ENCODE measurements around the gene IGF1R. TPM values are rescaled to one million over a fixed set of nuclear protein-coding genes. Genes with fewer than 3 reads are reported as not detected.
A peak's percentile ranks its signal among the peaks of the same experiment; 100 is the strongest.

The IGF1R gene
- total RNA-seq, 1 experiment from 2014 or later: 125 TPM

DNA sequence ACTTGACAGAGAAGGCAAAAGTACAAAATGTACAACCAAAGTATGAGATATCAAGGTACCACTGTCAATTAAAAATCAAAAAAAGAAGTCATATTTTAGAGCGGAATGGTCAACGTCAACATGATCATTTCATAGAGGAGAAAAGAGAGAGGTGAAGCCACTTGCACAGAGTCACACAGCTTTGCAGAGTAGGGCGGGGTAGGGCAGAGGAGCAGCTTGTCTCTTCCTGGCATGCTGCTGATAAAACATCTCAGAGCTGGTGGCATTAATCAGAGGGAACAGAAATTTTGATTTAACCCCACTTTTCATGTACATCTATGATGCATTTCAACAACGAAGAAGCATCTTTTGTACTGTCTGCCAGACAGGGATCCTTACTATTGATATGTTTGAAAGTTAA, 5.2 kb upstream of the IGF1R start:
- CTCF ChIA-PET: interaction anchor here (0.6 to 2.7 kb wide), 4 partner anchors 52 to 433 kb away, joined by 3 to 8 read pairs (median 4); no protein-coding TSS in a partner anchor
- Mint-ChIP-seq H3K36me3 (no peaks in the 10 kb centered on the region), H3K9me3 (no peaks in the 10 kb centered on the region), H3K27me3 (ENCODE audit: low read depth) (no peaks in the 10 kb centered on the region), H3K4me1 (peaks cover 14% of the 10 kb centered on the region), H3K27ac (no peak overlapping the region), H3K4me3 (no peak overlapping the region)
- no peak for TF ChIP-seq IRF2 (CRISPR knock-in tag; IDR thresholded peaks at IDR 0.05; ENCODE audit: borderline replicate concordance, low read depth)
- no peak for TF ChIP-seq ZNF671 (CRISPR knock-in tag; IDR thresholded peaks at IDR 0.05)
- TF ChIP-seq ZNF232 (CRISPR knock-in tag; IDR thresholded peaks at IDR 0.05): no peak
- no peak for TF ChIP-seq RORB (CRISPR knock-in tag; IDR thresholded peaks at IDR 0.05)
- TF ChIP-seq, protein P1, sequence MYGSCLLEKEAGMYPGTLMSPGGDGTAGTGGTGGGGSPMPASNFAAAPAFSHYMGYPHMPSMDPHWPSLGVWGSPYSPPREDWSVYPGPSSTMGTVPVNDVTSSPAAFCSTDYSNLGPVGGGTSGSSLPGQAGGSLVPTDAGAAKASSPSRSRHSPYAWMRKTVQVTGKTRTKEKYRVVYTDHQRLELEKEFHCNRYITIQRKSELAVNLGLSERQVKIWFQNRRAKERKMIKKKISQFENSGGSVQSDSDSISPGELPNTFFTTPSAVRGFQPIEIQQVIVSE (CRISPR knock-in tag; IDR thresholded peaks at IDR 0.05; ENCODE audit: borderline replicate concordance): no peak
- TF ChIP-seq, protein P2, sequence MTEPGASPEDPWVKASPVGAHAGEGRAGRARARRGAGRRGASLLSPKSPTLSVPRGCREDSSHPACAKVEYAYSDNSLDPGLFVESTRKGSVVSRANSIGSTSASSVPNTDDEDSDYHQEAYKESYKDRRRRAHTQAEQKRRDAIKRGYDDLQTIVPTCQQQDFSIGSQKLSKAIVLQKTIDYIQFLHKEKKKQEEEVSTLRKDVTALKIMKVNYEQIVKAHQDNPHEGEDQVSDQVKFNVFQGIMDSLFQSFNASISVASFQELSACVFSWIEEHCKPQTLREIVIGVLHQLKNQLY (CRISPR knock-in tag; IDR thresholded peaks at IDR 0.05): no peak
- TF ChIP-seq NFATC4 (CRISPR knock-in tag; IDR thresholded peaks at IDR 0.05): no peak
- TF ChIP-seq, protein P3, sequence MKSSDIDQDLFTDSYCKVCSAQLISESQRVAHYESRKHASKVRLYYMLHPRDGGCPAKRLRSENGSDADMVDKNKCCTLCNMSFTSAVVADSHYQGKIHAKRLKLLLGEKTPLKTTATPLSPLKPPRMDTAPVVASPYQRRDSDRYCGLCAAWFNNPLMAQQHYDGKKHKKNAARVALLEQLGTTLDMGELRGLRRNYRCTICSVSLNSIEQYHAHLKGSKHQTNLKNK (CRISPR knock-in tag; IDR thresholded peaks at IDR 0.05): no peak
- TF ChIP-seq ESRRA (CRISPR knock-in tag; IDR thresholded peaks at IDR 0.05; ENCODE audit: borderline replicate concordance): no peak
- no peak for TF ChIP-seq ELF4 (CRISPR knock-in tag; IDR thresholded peaks at IDR 0.05; ENCODE audit: low read depth)
- TF ChIP-seq, protein P4, sequence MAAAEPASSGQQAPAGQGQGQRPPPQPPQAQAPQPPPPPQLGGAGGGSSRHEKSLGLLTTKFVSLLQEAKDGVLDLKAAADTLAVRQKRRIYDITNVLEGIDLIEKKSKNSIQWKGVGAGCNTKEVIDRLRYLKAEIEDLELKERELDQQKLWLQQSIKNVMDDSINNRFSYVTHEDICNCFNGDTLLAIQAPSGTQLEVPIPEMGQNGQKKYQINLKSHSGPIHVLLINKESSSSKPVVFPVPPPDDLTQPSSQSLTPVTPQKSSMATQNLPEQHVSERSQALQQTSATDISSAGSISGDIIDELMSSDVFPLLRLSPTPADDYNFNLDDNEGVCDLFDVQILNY (CRISPR knock-in tag; IDR thresholded peaks at IDR 0.05): no peak
- no peak for TF ChIP-seq ETV6 (CRISPR knock-in tag; IDR thresholded peaks at IDR 0.05)
- no peak for TF ChIP-seq ZNF396 (CRISPR knock-in tag; IDR thresholded peaks at IDR 0.05; ENCODE audit: borderline replicate concordance)
- no peak for TF ChIP-seq ZNF423 (CRISPR knock-in tag; IDR thresholded peaks at IDR 0.05)
- no peak for DNase-seq (ENCODE audit: low spot score)
- no peak for ATAC-seq
- POLR2A ChIA-PET: interaction anchor here (0.9 kb wide), 1 partner anchor 124 kb away, joined by 3 read pairs; no protein-coding TSS in a partner anchor

DNA sequence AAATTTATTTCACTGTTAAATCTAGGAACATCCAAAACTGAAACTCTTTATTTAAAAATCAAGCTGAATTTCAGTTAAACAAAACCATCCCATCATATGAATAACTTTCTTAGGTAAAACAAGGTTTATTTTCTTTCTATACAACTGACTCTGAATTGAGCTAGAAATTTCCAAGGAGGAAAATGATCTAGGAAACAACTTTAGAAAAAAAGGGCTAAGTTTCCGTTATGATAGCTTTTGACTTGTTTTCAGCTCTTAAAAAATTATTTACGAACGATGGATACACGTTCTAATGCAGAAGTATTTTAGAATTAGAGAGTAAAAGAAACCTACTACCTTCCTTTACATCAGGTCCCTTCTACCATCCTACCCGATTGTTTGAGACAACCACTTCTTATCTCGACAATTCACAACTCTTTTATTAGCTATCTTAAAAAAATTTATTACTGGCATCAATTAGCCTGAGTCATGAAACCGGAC, 1.8 kb upstream of the IGF1R start:
- no peaks in the 10 kb centered on the region for H3K9me3 Mint-ChIP-seq
- DNase-seq (ENCODE audit: low spot score): no peak
- ATAC-seq: no peak
- ChIA-PET CTCF (interaction anchor here (1.1 to 3.7 kb wide), 13 partner anchors 11 to 259 kb away, joined by 3 to 33 read pairs (median 6); no protein-coding TSS in a partner anchor), POLR2A (interaction anchor here (1.0 to 2.0 kb wide), 3 partner anchors 56 to 123 kb away, joined by 3 to 4 read pairs (median 3); no protein-coding TSS in a partner anchor)
- no peaks in the 10 kb centered on the region; the same call in 1 of the 2 replicates for H3K27me3 Mint-ChIP-seq (ENCODE audit: low read depth)
- H3K4me3 Mint-ChIP-seq: peak overlapping the region; percentile 93
- H3K27ac Mint-ChIP-seq: peak overlapping the region; percentile 86
- peaks cover 14% of the 10 kb centered on the region for H3K4me1 Mint-ChIP-seq
- H3K36me3 Mint-ChIP-seq: no peaks in the 10 kb centered on the region
- TF ChIP-seq JAZF1 (CRISPR knock-in tag; IDR thresholded peaks at IDR 0.05) (no peak), ETV6 (CRISPR knock-in tag; IDR thresholded peaks at IDR 0.05) (no peak), GRHL2 (CRISPR knock-in tag; IDR thresholded peaks at IDR 0.05; ENCODE audit: insufficient replicate concordance, severe bottlenecking) (no peak), ZNF138 (CRISPR knock-in tag; conservative IDR thresholded peaks at IDR 0.05) (no peak), SOX15 (CRISPR knock-in tag; IDR thresholded peaks at IDR 0.05) (no peak), SMAD3 (CRISPR knock-in tag; IDR thresholded peaks at IDR 0.05; ENCODE audit: borderline replicate concordance) (no peak), ZNF263 (CRISPR knock-in tag; IDR thresholded peaks at IDR 0.05; ENCODE audit: low read depth) (no peak)
- TF ChIP-seq, protein P5, sequence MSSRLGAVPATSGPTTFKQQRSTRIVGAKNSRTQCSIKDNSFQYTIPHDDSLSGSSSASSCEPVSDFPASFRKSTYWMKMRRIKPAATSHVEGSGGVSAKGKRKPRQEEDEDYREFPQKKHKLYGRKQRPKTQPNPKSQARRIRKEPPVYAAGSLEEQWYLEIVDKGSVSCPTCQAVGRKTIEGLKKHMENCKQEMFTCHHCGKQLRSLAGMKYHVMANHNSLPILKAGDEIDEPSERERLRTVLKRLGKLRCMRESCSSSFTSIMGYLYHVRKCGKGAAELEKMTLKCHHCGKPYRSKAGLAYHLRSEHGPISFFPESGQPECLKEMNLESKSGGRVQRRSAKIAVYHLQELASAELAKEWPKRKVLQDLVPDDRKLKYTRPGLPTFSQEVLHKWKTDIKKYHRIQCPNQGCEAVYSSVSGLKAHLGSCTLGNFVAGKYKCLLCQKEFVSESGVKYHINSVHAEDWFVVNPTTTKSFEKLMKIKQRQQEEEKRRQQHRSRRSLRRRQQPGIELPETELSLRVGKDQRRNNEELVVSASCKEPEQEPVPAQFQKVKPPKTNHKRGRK (CRISPR knock-in tag; IDR thresholded peaks at IDR 0.05; ENCODE audit: borderline replicate concordance): no peak
- TF ChIP-seq, protein P6, sequence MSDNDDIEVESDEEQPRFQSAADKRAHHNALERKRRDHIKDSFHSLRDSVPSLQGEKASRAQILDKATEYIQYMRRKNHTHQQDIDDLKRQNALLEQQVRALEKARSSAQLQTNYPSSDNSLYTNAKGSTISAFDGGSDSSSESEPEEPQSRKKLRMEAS (CRISPR knock-in tag; IDR thresholded peaks at IDR 0.05): no peak
- TF ChIP-seq, protein P7, sequence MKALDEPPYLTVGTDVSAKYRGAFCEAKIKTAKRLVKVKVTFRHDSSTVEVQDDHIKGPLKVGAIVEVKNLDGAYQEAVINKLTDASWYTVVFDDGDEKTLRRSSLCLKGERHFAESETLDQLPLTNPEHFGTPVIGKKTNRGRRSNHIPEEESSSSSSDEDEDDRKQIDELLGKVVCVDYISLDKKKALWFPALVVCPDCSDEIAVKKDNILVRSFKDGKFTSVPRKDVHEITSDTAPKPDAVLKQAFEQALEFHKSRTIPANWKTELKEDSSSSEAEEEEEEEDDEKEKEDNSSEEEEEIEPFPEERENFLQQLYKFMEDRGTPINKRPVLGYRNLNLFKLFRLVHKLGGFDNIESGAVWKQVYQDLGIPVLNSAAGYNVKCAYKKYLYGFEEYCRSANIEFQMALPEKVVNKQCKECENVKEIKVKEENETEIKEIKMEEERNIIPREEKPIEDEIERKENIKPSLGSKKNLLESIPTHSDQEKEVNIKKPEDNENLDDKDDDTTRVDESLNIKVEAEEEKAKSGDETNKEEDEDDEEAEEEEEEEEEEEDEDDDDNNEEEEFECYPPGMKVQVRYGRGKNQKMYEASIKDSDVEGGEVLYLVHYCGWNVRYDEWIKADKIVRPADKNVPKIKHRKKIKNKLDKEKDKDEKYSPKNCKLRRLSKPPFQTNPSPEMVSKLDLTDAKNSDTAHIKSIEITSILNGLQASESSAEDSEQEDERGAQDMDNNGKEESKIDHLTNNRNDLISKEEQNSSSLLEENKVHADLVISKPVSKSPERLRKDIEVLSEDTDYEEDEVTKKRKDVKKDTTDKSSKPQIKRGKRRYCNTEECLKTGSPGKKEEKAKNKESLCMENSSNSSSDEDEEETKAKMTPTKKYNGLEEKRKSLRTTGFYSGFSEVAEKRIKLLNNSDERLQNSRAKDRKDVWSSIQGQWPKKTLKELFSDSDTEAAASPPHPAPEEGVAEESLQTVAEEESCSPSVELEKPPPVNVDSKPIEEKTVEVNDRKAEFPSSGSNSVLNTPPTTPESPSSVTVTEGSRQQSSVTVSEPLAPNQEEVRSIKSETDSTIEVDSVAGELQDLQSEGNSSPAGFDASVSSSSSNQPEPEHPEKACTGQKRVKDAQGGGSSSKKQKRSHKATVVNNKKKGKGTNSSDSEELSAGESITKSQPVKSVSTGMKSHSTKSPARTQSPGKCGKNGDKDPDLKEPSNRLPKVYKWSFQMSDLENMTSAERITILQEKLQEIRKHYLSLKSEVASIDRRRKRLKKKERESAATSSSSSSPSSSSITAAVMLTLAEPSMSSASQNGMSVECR (CRISPR knock-in tag; IDR thresholded peaks at IDR 0.05; ENCODE audit: borderline replicate concordance): no peak
- TF ChIP-seq, protein P8, sequence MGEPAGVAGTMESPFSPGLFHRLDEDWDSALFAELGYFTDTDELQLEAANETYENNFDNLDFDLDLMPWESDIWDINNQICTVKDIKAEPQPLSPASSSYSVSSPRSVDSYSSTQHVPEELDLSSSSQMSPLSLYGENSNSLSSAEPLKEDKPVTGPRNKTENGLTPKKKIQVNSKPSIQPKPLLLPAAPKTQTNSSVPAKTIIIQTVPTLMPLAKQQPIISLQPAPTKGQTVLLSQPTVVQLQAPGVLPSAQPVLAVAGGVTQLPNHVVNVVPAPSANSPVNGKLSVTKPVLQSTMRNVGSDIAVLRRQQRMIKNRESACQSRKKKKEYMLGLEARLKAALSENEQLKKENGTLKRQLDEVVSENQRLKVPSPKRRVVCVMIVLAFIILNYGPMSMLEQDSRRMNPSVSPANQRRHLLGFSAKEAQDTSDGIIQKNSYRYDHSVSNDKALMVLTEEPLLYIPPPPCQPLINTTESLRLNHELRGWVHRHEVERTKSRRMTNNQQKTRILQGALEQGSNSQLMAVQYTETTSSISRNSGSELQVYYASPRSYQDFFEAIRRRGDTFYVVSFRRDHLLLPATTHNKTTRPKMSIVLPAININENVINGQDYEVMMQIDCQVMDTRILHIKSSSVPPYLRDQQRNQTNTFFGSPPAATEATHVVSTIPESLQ (CRISPR knock-in tag; IDR thresholded peaks at IDR 0.05): no peak

Measured in WTC11 (cell line).